ENCODE data around the gene PNPLA8.

Gene PNPLA8

GRCh38 chr7:108499566-108499965 is 26.4 kb downstream of the PNPLA8 start:
- H3K4me2 ChIP-seq (ENCODE audit: low read length), result no peak overlapping the region
- no peak overlapping the region for H2BK5ac ChIP-seq (ENCODE audit: low read depth, low read length, poor library complexity)
- H4K91ac ChIP-seq (ENCODE audit: low read depth, low read length), result no peak overlapping the region
- no peak for DNase-seq
- H3K79me1 ChIP-seq (ENCODE audit: low read length), result no peaks in the 10 kb centered on the region
- no peak overlapping the region for H2BK12ac ChIP-seq (ENCODE audit: low read length)
- peaks cover 4 to 6% of the 10 kb centered on the region in 2 experiments for H3K36me3 ChIP-seq (ENCODE audit: control insufficient read depth in 1 of 2, insufficient read depth in 2 of 2, low read length in 2 of 2)
- H3K79me2 ChIP-seq (ENCODE audit: control insufficient read depth, insufficient read depth, low read length, poor library complexity), result no peaks in the 10 kb centered on the region
- H2AFZ ChIP-seq (ENCODE audit: insufficient read depth, low read length, poor library complexity), result no peak overlapping the region
- no peaks in the 10 kb centered on the region for H3K27me3 ChIP-seq (ENCODE audit: insufficient read depth, low read length)
- no peak overlapping the region for H3K18ac ChIP-seq (ENCODE audit: low read length)
- WGBS (ENCODE audit: extremely low coverage, insufficient coverage, insufficient read length), result no CpG with 5 or more reads among the region's 1 CpG
- H3K4me3 ChIP-seq (ENCODE audit: low read depth, low read length), result no peak overlapping the region
- H3K14ac ChIP-seq (ENCODE audit: low read length), result no peak overlapping the region
- no peaks in the 10 kb centered on the region for H3K4me1 ChIP-seq (ENCODE audit: control insufficient read depth in 1 of 2, insufficient read depth in 2 of 2, low read length in 2 of 2)
- no peaks in the 10 kb centered on the region for H3K9me3 ChIP-seq (ENCODE audit: insufficient read depth, low read depth, low read length)
- H2BK120ac ChIP-seq (ENCODE audit: insufficient read depth, low read length, poor library complexity), result no peak overlapping the region
- H3K23ac ChIP-seq (ENCODE audit: low read length), result no peak overlapping the region
- no peak overlapping the region for H3K27ac ChIP-seq (ENCODE audit: low read depth, low read length)
- no peak overlapping the region for H3K4ac ChIP-seq (ENCODE audit: low read depth, low read length)
- no peak overlapping the region for H2AK5ac ChIP-seq (ENCODE audit: low read length)
- no peak overlapping the region for H4K8ac ChIP-seq (ENCODE audit: low read depth, low read length)
- H3K9ac ChIP-seq (ENCODE audit: low read length), result no peak overlapping the region
- H4K12ac ChIP-seq (ENCODE audit: low read depth, low read length), result no peak overlapping the region

GRCh38 chr7:108498481-108498880 is 27.5 kb downstream of the PNPLA8 start:
- Histone ChIP-seq H3K27me3 (ENCODE audit: insufficient read depth, low read length) (no peaks in the 10 kb centered on the region), H4K91ac (ENCODE audit: low read depth, low read length) (no peak overlapping the region), H3K14ac (ENCODE audit: low read length) (no peak overlapping the region), H4K8ac (ENCODE audit: low read depth, low read length) (no peak overlapping the region), H3K9ac (ENCODE audit: low read length) (no peak overlapping the region), H2BK12ac (ENCODE audit: low read length) (no peak overlapping the region), H4K12ac (ENCODE audit: low read depth, low read length) (no peak overlapping the region), H2AK5ac (ENCODE audit: low read length) (no peak overlapping the region), H2BK5ac (ENCODE audit: low read depth, low read length, poor library complexity) (no peak overlapping the region), H3K79me1 (ENCODE audit: low read length) (no peaks in the 10 kb centered on the region), H2AFZ (ENCODE audit: insufficient read depth, low read length, poor library complexity) (no peak overlapping the region), H3K4me2 (ENCODE audit: low read length) (no peak overlapping the region), H3K23ac (ENCODE audit: low read length) (no peak overlapping the region), H3K4me1 (ENCODE audit: control insufficient read depth in 1 of 2, insufficient read depth in 2 of 2, low read length in 2 of 2) (no peaks in the 10 kb centered on the region), H3K18ac (ENCODE audit: low read length) (no peak overlapping the region), H3K36me3 (ENCODE audit: control insufficient read depth in 1 of 2, insufficient read depth in 2 of 2, low read length in 2 of 2) (peaks cover 4 to 6% of the 10 kb centered on the region in 2 experiments), H3K9me3 (ENCODE audit: insufficient read depth, low read depth, low read length) (no peaks in the 10 kb centered on the region), H2BK120ac (ENCODE audit: insufficient read depth, low read length, poor library complexity) (no peak overlapping the region), H3K79me2 (ENCODE audit: control insufficient read depth, insufficient read depth, low read length, poor library complexity) (no peaks in the 10 kb centered on the region), H3K27ac (ENCODE audit: low read depth, low read length) (no peak overlapping the region), H3K4me3 (ENCODE audit: low read depth, low read length) (no peak overlapping the region), H3K4ac (ENCODE audit: low read depth, low read length) (no peak overlapping the region)
- WGBS (ENCODE audit: extremely low coverage, insufficient coverage, insufficient read length), result no CpG with 5 or more reads among the region's 6 CpGs
- DNase-seq, result no peak

GRCh38 chr7:108497082-108497725 is 28.7 kb downstream of the PNPLA8 start:
- Histone ChIP-seq H3K4me1 (ENCODE audit: control insufficient read depth in 1 of 2, insufficient read depth in 2 of 2, low read length in 2 of 2) (no peaks in the 10 kb centered on the region), H2AFZ (ENCODE audit: insufficient read depth, low read length, poor library complexity) (no peak overlapping the region)

GRCh38 chr7:108492742-108493141 is 33.2 kb downstream of the PNPLA8 start:
- no peak overlapping the region for H3K14ac ChIP-seq (ENCODE audit: low read length)

More at GRCh38 chr7:108497082-108497725, 28.7 kb downstream of the PNPLA8 start:
- H3K14ac ChIP-seq (ENCODE audit: low read length), result no peak overlapping the region
- no peak overlapping the region for H4K8ac ChIP-seq (ENCODE audit: low read depth, low read length)
- DNase-seq, result peak; percentile 31 to 83
- no peaks in the 10 kb centered on the region for H3K9me3 ChIP-seq (ENCODE audit: insufficient read depth, low read depth, low read length)
- H3K36me3 ChIP-seq (ENCODE audit: control insufficient read depth in 1 of 2, insufficient read depth in 2 of 2, low read length in 2 of 2), result peaks cover 4 to 6% of the 10 kb centered on the region in 2 experiments
- no peaks in the 10 kb centered on the region for H3K79me1 ChIP-seq (ENCODE audit: low read length)
- H3K9ac ChIP-seq (ENCODE audit: low read length), result no peak overlapping the region
- no peak overlapping the region for H4K91ac ChIP-seq (ENCODE audit: low read depth, low read length)
- no peak overlapping the region for H4K12ac ChIP-seq (ENCODE audit: low read depth, low read length)
- no peak overlapping the region for H2BK12ac ChIP-seq (ENCODE audit: low read length)
- H2BK120ac ChIP-seq (ENCODE audit: insufficient read depth, low read length, poor library complexity), result no peak overlapping the region
- H3K4me3 ChIP-seq (ENCODE audit: low read depth, low read length), result no peak overlapping the region
- no peaks in the 10 kb centered on the region for H3K79me2 ChIP-seq (ENCODE audit: control insufficient read depth, insufficient read depth, low read length, poor library complexity)
- H3K27ac ChIP-seq (ENCODE audit: low read depth, low read length), result no peak overlapping the region
- no peaks in the 10 kb centered on the region for H3K27me3 ChIP-seq (ENCODE audit: insufficient read depth, low read length)
- H3K4ac ChIP-seq (ENCODE audit: low read depth, low read length), result no peak overlapping the region
- H3K18ac ChIP-seq (ENCODE audit: low read length), result no peak overlapping the region
- no peak overlapping the region for H2BK5ac ChIP-seq (ENCODE audit: low read depth, low read length, poor library complexity)
- WGBS (ENCODE audit: extremely low coverage, insufficient coverage, insufficient read length), result no CpG with 5 or more reads among the region's 3 CpGs
- no peak overlapping the region for H3K4me2 ChIP-seq (ENCODE audit: low read length)
- no peak overlapping the region for H2AK5ac ChIP-seq (ENCODE audit: low read length)
- H3K23ac ChIP-seq (ENCODE audit: low read length), result no peak overlapping the region

More at GRCh38 chr7:108492742-108493141, 33.2 kb downstream of the PNPLA8 start:
- Histone ChIP-seq H4K8ac (ENCODE audit: low read depth, low read length) (no peak overlapping the region), H3K23ac (ENCODE audit: low read length) (no peak overlapping the region), H2AK5ac (ENCODE audit: low read length) (no peak overlapping the region), H2BK120ac (ENCODE audit: insufficient read depth, low read length, poor library complexity) (no peak overlapping the region), H3K36me3 (ENCODE audit: control insufficient read depth in 1 of 2, insufficient read depth in 2 of 2, low read length in 2 of 2) (no peaks in the 10 kb centered on the region), H3K18ac (ENCODE audit: low read length) (no peak overlapping the region), H2AFZ (ENCODE audit: insufficient read depth, low read length, poor library complexity) (no peak overlapping the region), H3K79me2 (ENCODE audit: control insufficient read depth, insufficient read depth, low read length, poor library complexity) (no peaks in the 10 kb centered on the region), H3K79me1 (ENCODE audit: low read length) (no peaks in the 10 kb centered on the region), H3K4ac (ENCODE audit: low read depth, low read length) (no peak overlapping the region), H3K4me3 (ENCODE audit: low read depth, low read length) (no peak overlapping the region), H3K9ac (ENCODE audit: low read length) (no peak overlapping the region), H3K27ac (ENCODE audit: low read depth, low read length) (no peak overlapping the region), H4K91ac (ENCODE audit: low read depth, low read length) (no peak overlapping the region), H3K4me1 (ENCODE audit: control insufficient read depth in 1 of 2, insufficient read depth in 2 of 2, low read length in 2 of 2) (no peaks in the 10 kb centered on the region), H3K9me3 (ENCODE audit: insufficient read depth, low read depth, low read length) (no peaks in the 10 kb centered on the region), H3K4me2 (ENCODE audit: low read length) (no peak overlapping the region), H2BK5ac (ENCODE audit: low read depth, low read length, poor library complexity) (no peak overlapping the region), H3K27me3 (ENCODE audit: insufficient read depth, low read length) (no peaks in the 10 kb centered on the region), H2BK12ac (ENCODE audit: low read length) (no peak overlapping the region), H4K12ac (ENCODE audit: low read depth, low read length) (no peak overlapping the region)
- no CpG with 5 or more reads among the region's 4 CpGs for WGBS (ENCODE audit: extremely low coverage, insufficient coverage, insufficient read length)
- DNase-seq, result no peak
